Fibroblast of lung (primary cell): Measurements from ENCODE around the gene LCLAT1.

Source experiments
- CTCF ChIP-seq, 2 donors: IDR thresholded peaks in 1 of 2; conservative IDR thresholded peaks in 1 of 2; 1 replicate in 1 of 2; 2 replicates in 1 of 2; pipeline ENCODE4 v1.5.1; 2011 to 2012; ENCODE audit warnings: low read length in 2 of 2, control low read depth in 1 of 2, inconsistent platforms in 1 of 2, low read depth in 1 of 2, mild to moderate bottlenecking in 1 of 2
- EZH2 ChIP-seq: IDR thresholded peaks from 2 replicates; pipeline ENCODE4 v1.5.1; 2012; ENCODE audit warnings: low read length, control low read depth, mild to moderate bottlenecking; ENCODE audit errors: missing control alignments

- TF ChIP-seq EZH2 = no peak
- no peak for TF ChIP-seq CTCF (conservative IDR thresholded peaks at IDR 0.05 in 1 of 2, IDR thresholded peaks at IDR 0.05 in 1 of 2; ENCODE audit: low read depth in 1 of 2, low read length in 2 of 2)
Observed at GRCh38 chr2:30456106-30456505, 9.1 kb downstream of the LCLAT1 start.
